ENCODE results near the gene MYL10. TPM values are rescaled to one million over a fixed set of nuclear protein-coding genes. Genes with fewer than 3 reads are reported as not detected.
"Not testable (repeated sequence)": the region's sequence is repeated elsewhere in the genome, so short reads cannot be mapped to it uniquely, and the experiment has no call there.

Gene MYL10
- total RNA-seq, 2 donors from 2014 or later, result not detected

DNA sequence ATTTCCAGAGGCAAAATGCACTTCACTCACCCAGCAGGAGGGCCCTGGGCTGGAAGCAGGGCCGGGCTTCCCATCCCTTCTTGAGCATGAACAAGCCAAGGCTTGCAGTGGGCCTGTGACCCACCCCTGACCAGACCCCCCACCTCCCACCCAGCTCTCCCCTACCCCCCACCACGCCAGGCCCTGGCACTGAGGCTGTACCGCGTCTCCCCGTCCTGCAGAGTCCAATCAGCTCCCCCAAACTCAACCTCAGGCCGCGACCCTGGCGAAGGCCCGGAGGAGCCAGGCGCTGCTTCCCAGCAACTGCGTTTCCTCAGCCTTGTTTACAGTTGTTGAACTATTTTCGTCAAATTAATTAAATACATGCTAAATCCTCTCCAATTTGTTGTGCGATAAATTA is 16.9 kb upstream of the MYL10 start:
- 79 to 91% methylated on average over 13 of the region's 13 CpGs for WGBS, 2 donors
- DNase-seq, result no peak
- intact Hi-C loops (cut with DNase I), result no loop called here
- no peak for ATAC-seq
- Histone ChIP-seq H3K9me3 (no peaks in the 10 kb centered on the region), H3K36me3 (replicated peaks in 1 of 2; ENCODE audit: insufficient read depth in 1 of 2, low read depth in 2 of 2) (no peaks in the 10 kb centered on the region), H3K27ac (no peak overlapping the region), H3K4me3 (no peak overlapping the region), H3K27me3 (no peaks in the 10 kb centered on the region), H3K4me1 (peaks cover 3% of the 10 kb centered on the region)
- TF ChIP-seq POLR2A (IDR thresholded peaks at IDR 0.05), result no peak
- TF ChIP-seq, protein P1, sequence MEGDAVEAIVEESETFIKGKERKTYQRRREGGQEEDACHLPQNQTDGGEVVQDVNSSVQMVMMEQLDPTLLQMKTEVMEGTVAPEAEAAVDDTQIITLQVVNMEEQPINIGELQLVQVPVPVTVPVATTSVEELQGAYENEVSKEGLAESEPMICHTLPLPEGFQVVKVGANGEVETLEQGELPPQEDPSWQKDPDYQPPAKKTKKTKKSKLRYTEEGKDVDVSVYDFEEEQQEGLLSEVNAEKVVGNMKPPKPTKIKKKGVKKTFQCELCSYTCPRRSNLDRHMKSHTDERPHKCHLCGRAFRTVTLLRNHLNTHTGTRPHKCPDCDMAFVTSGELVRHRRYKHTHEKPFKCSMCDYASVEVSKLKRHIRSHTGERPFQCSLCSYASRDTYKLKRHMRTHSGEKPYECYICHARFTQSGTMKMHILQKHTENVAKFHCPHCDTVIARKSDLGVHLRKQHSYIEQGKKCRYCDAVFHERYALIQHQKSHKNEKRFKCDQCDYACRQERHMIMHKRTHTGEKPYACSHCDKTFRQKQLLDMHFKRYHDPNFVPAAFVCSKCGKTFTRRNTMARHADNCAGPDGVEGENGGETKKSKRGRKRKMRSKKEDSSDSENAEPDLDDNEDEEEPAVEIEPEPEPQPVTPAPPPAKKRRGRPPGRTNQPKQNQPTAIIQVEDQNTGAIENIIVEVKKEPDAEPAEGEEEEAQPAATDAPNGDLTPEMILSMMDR (IDR thresholded peaks at IDR 0.05), result no peak

- Histone ChIP-seq H3K4me1 (peaks cover 3% of the 10 kb centered on the region), H3K9me3 (no peaks in the 10 kb centered on the region), H3K27ac (no peak overlapping the region), H3K4me3 (no peak overlapping the region), H3K36me3 (replicated peaks in 1 of 2; ENCODE audit: insufficient read depth in 1 of 2, low read depth in 2 of 2) (no peaks in the 10 kb centered on the region), H3K27me3 (no peaks in the 10 kb centered on the region)
- ATAC-seq (no peak), DNase-seq (peak in 1 of 4 donors; percentile 6)
- WGBS, 2 donors, result 5 to 26% methylated on average over 14 to 18 of the region's 18 CpGs
- TF ChIP-seq, protein P1 (IDR thresholded peaks at IDR 0.05), result no peak
- TF ChIP-seq POLR2A (IDR thresholded peaks at IDR 0.05), result no peak
- intact Hi-C loops (cut with DNase I), result no loop called here
Observed at GRCh38 chr7:101644879-101645278, 15.8 kb upstream of the MYL10 start.

DNA sequence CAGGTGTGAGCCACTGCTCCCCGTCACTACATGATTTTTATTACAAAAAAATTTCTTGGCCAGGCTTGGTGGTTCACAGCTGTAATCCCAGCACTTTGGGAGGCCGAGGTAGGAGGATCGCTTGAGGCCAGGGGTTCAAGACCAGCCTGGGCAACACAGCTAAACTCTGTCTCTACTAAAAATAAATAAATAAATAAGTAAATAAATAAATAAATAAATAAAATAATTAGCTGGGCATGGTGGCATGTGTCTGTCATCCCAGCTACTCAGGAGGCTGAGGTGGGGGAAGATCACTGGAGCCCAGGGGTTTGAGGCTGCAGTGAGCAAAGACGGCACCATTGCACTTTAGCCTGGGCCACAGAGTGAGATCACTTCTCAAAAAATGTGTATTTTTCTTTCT is 10.0 kb upstream of the MYL10 start:
- H3K27ac ChIP-seq; H3K36me3 ChIP-seq (replicated peaks in 1 of 2; ENCODE audit: insufficient read depth in 1 of 2, low read depth in 2 of 2); DNase-seq; H3K4me1 ChIP-seq; intact Hi-C loops (cut with DNase I); H3K4me3 ChIP-seq; ATAC-seq; H3K27me3 ChIP-seq; H3K9me3 ChIP-seq: not testable (repeated sequence)
- 86 to 98% methylated on average over 4 of the region's 4 CpGs for WGBS, 2 donors

DNA sequence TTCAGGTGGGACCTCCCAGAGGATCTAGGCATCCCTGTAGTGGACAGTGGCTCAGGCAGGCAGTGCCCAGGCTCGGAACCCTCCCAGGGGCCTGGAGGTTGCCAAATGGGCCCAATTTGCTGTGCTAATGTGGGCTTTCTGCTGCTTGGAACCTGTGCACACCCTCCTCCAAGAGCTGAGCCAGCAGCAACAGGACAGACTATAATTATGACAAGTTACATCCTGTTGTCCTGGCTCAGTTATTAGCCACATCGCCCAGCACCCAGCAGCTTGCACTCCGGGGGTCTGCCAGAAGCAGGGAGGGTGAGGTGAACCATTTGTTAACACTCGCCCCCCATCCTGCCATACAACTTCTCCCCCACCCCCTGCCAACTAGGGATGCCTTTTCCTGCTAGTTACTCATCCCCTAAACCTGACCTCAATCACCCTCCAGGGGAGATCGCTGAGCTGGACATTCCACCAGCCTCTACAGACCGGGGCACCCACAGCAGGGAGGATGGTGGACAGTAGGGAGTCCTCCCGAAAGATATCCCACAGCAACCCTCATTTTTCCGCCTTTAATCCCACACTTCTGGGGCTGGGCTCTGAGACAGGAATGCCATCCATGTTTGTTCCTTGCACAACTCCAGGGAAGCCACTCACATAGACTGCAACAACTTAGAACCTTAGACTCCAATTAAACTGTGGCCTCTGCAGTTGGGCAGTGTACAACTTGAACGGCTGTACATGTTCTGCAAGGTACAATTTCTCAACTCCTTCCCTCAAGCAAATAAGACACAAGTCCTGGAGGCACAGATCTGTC is 7.9 kb upstream of the MYL10 start:
- Histone ChIP-seq H3K4me3 (no peak overlapping the region), H3K27ac (no peak overlapping the region), H3K27me3 (no peaks in the 10 kb centered on the region), H3K9me3 (no peaks in the 10 kb centered on the region), H3K4me1 (no peaks in the 10 kb centered on the region), H3K36me3 (replicated peaks in 1 of 2; ENCODE audit: insufficient read depth in 1 of 2, low read depth in 2 of 2) (no peaks in the 10 kb centered on the region)
- 69% methylated on average over 9 of the region's 9 CpGs for whole genome bisulfite sequencing, 2 donors
- intact Hi-C loops (cut with DNase I), result no loop called here
- TF ChIP-seq POLR2A (IDR thresholded peaks at IDR 0.05), result no peak
- TF ChIP-seq, protein P1 (IDR thresholded peaks at IDR 0.05), result no peak
- DNase-seq, result no peak
- ATAC-seq, result no peak

DNA sequence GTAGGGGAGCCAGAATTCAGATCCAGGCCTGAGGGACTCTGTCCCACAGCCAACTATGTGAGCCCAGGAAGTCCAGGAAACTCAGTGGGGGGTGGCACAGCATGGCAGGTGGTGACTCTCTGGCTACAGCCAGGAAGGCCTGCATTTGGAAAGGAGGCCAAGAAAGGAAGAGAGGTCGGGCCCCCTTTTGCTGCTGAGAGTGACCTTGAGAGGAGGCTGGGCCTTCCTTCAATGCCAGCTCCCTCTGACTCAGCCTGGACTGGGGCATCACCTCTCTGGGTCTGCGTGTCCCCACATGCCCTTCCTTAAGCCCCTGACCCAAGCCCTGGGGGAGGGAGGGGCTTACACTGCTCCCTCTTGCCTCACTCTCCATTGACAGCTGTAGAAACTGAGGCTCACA is 6.4 kb upstream of the MYL10 start:
- WGBS, 2 donors, result 60 to 73% methylated on average over 1 to 2 of the region's 2 CpGs
- ATAC-seq, result peak; percentile 63

More for the DNA sequence above, 6.4 kb upstream of the MYL10 start:
- peak in 2 of 4 donors; percentile 12 to 15 for DNase-seq
- Histone ChIP-seq H3K9me3 (no peaks in the 10 kb centered on the region), H3K4me3 (no peak overlapping the region), H3K4me1 (no peaks in the 10 kb centered on the region), H3K27me3 (no peaks in the 10 kb centered on the region), H3K36me3 (replicated peaks in 1 of 2; ENCODE audit: insufficient read depth in 1 of 2, low read depth in 2 of 2) (no peaks in the 10 kb centered on the region), H3K27ac (no peak overlapping the region)
- no peak for TF ChIP-seq POLR2A (IDR thresholded peaks at IDR 0.05)
- TF ChIP-seq, protein P1 (IDR thresholded peaks at IDR 0.05), result no peak
- intact Hi-C loops (cut with DNase I), result no loop called here

All from body of pancreas (tissue), 4 donors.